HEK293 (cell line): Measurements from ENCODE around the gene TNFAIP2.

Source experiments
- GLI2 ChIP-seq: fragments of 450-650 bp; formaldehyde crosslinking; IDR thresholded peaks from 2 replicates; pipeline ENCODE4; 2017; ENCODE audit warnings: missing biosample characterization, missing genetic modification characterization, low read depth, borderline replicate concordance
- KLF16 ChIP-seq: fragments of 450-650 bp; formaldehyde crosslinking; IDR thresholded peaks from 2 replicates; pipeline ENCODE4 v1.5.1; 2017; ENCODE audit warnings: missing biosample characterization, missing genetic modification characterization
- KLF7 ChIP-seq: fragments of 450-650 bp; formaldehyde crosslinking; IDR thresholded peaks from 2 replicates; pipeline ENCODE4 v1.5.1; 2016; ENCODE audit warnings: missing biosample characterization, missing genetic modification characterization, borderline replicate concordance
- YY2 ChIP-seq: fragments of 450-650 bp; formaldehyde crosslinking; IDR thresholded peaks from 2 replicates; pipeline ENCODE4 v1.5.1; 2016; ENCODE audit warnings: missing biosample characterization, missing genetic modification characterization
- ZBTB11 ChIP-seq: fragments of 450-650 bp; formaldehyde crosslinking; conservative IDR thresholded peaks from 2 replicates; pipeline ENCODE4 v1.5.1; 2016; ENCODE audit warnings: low read depth, missing biosample characterization, missing genetic modification characterization
- ZBTB21 ChIP-seq: fragments of 450-650 bp; formaldehyde crosslinking; IDR thresholded peaks from 2 replicates; pipeline ENCODE4 v1.5.1; 2017; ENCODE audit warnings: missing biosample characterization, missing genetic modification characterization
- ZEB2 ChIP-seq: fragments of 450-650 bp; formaldehyde crosslinking; IDR thresholded peaks from 2 replicates; pipeline ENCODE4 v1.5.1; 2016; ENCODE audit warnings: missing biosample characterization, missing genetic modification characterization
- ZFHX2 ChIP-seq: fragments of 450-650 bp; formaldehyde crosslinking; conservative IDR thresholded peaks from 2 replicates; pipeline ENCODE4 v1.5.1; 2016; ENCODE audit warnings: missing biosample characterization, missing genetic modification characterization
- ZFP37 ChIP-seq: fragments of 450-650 bp; formaldehyde crosslinking; IDR thresholded peaks from 2 replicates; pipeline ENCODE4 v1.5.1; 2016; ENCODE audit warnings: missing biosample characterization, missing genetic modification characterization
- ZIC2 ChIP-seq: fragments of 450-650 bp; formaldehyde crosslinking; IDR thresholded peaks from 2 replicates; pipeline ENCODE4 v1.5.1; 2016; ENCODE audit warnings: missing biosample characterization, missing genetic modification characterization
- ZNF138 ChIP-seq: fragments of 450-650 bp; formaldehyde crosslinking; IDR thresholded peaks from 2 replicates; pipeline ENCODE4 v1.5.1; 2016; ENCODE audit warnings: missing biosample characterization, missing genetic modification characterization, borderline replicate concordance
- ZNF146 ChIP-seq: fragments of 450-650 bp; formaldehyde crosslinking; IDR thresholded peaks from 2 replicates; pipeline ENCODE4 v1.5.1; 2016; ENCODE audit warnings: missing biosample characterization, missing genetic modification characterization
- ZNF157 ChIP-seq: fragments of 450-650 bp; formaldehyde crosslinking; IDR thresholded peaks from 2 replicates; pipeline ENCODE4 v1.5.1; 2016; ENCODE audit warnings: missing biosample characterization, missing genetic modification characterization
- ZNF239 ChIP-seq: fragments of 450-650 bp; formaldehyde crosslinking; IDR thresholded peaks from 2 replicates; pipeline ENCODE4 v1.5.1; 2016; ENCODE audit warnings: missing biosample characterization, missing genetic modification characterization
- ZNF266 ChIP-seq: fragments of 450-650 bp; formaldehyde crosslinking; IDR thresholded peaks from 2 replicates; pipeline ENCODE4 v1.5.1; 2016; ENCODE audit warnings: missing biosample characterization, missing genetic modification characterization, low read depth
- ZNF274 ChIP-seq, 2 experiments: fragments of 200-500 bp in 1 of 2; fragments of 450-650 bp in 1 of 2; sonication (Bioruptor generic) in 1 of 2; formaldehyde crosslinking in 1 of 2; IDR thresholded peaks; 2 replicates each; pipeline versions ENCODE4 v1.5.1 to v1.6.1; 2014 to 2016; ENCODE audit warnings: borderline replicate concordance in 1 of 2, inconsistent platforms in 1 of 2, low read length in 1 of 2, missing biosample characterization in 1 of 2, missing genetic modification characterization in 1 of 2
- ZNF292 ChIP-seq: fragments of 450-650 bp; formaldehyde crosslinking; IDR thresholded peaks from 2 replicates; pipeline ENCODE4 v1.5.1; 2016; ENCODE audit warnings: low read depth, missing biosample characterization, missing genetic modification characterization, borderline replicate concordance
- ZNF350 ChIP-seq: fragments of 450-650 bp; formaldehyde crosslinking; IDR thresholded peaks from 2 replicates; pipeline ENCODE4 v1.5.0; 2017; ENCODE audit warnings: missing biosample characterization, mild to moderate bottlenecking, missing genetic modification characterization
- ZNF555 ChIP-seq: fragments of 450-650 bp; formaldehyde crosslinking; conservative IDR thresholded peaks from 2 replicates; pipeline ENCODE4 v1.5.1; 2017; ENCODE audit warnings: missing biosample characterization, mild to moderate bottlenecking, missing genetic modification characterization, inconsistent platforms
- ZNF560 ChIP-seq: fragments of 450-650 bp; formaldehyde crosslinking; IDR thresholded peaks from 2 replicates; pipeline ENCODE4 v1.5.1; 2017; ENCODE audit warnings: missing biosample characterization, missing genetic modification characterization, borderline replicate concordance
- ZNF561 ChIP-seq: fragments of 450-650 bp; IDR thresholded peaks from 2 replicates; pipeline ENCODE4 v1.5.1; 2018; ENCODE audit warnings: missing biosample characterization, missing genetic modification characterization, borderline replicate concordance
- ZNF610 ChIP-seq: fragments of 450-650 bp; formaldehyde crosslinking; IDR thresholded peaks from 2 replicates; pipeline ENCODE4 v1.5.1; 2016; ENCODE audit warnings: missing biosample characterization, missing genetic modification characterization, borderline replicate concordance
- ZNF621 ChIP-seq: fragments of 450-650 bp; formaldehyde crosslinking; IDR thresholded peaks from 2 replicates; pipeline ENCODE4 v1.5.1; 2017; ENCODE audit warnings: missing biosample characterization, missing genetic modification characterization
- ZNF623 ChIP-seq: fragments of 450-650 bp; formaldehyde crosslinking; IDR thresholded peaks from 2 replicates; pipeline ENCODE4 v1.5.1; 2016; ENCODE audit warnings: missing biosample characterization, missing genetic modification characterization
- ZNF624 ChIP-seq: fragments of 450-650 bp; formaldehyde crosslinking; IDR thresholded peaks from 2 replicates; pipeline ENCODE4 v1.5.1; 2017; ENCODE audit warnings: missing biosample characterization, missing genetic modification characterization
- ZNF639 ChIP-seq: fragments of 450-650 bp; formaldehyde crosslinking; IDR thresholded peaks from 2 replicates; pipeline ENCODE4 v1.5.1; 2016; ENCODE audit warnings: missing biosample characterization, missing genetic modification characterization
- ZNF658 ChIP-seq: fragments of 450-650 bp; formaldehyde crosslinking; IDR thresholded peaks from 2 replicates; pipeline ENCODE4; 2016; ENCODE audit warnings: missing biosample characterization, missing genetic modification characterization
- ZNF701 ChIP-seq: fragments of 450-650 bp; formaldehyde crosslinking; IDR thresholded peaks from 2 replicates; pipeline ENCODE4 v1.5.1; 2016; ENCODE audit warnings: missing biosample characterization, missing genetic modification characterization
- ZNF777 ChIP-seq: fragments of 450-650 bp; formaldehyde crosslinking; IDR thresholded peaks from 2 replicates; pipeline ENCODE4 v1.5.1; 2017; ENCODE audit warnings: missing biosample characterization, missing genetic modification characterization, borderline replicate concordance
- ZNF791 ChIP-seq: fragments of 450-650 bp; formaldehyde crosslinking; IDR thresholded peaks from 2 replicates; pipeline ENCODE4 v1.5.1; 2016; ENCODE audit warnings: missing biosample characterization, missing genetic modification characterization
- ZSCAN16 ChIP-seq: fragments of 450-650 bp; formaldehyde crosslinking; IDR thresholded peaks from 2 replicates; pipeline ENCODE4 v1.5.1; 2016; ENCODE audit warnings: missing biosample characterization, missing genetic modification characterization
- ZSCAN5A ChIP-seq: fragments of 450-650 bp; formaldehyde crosslinking; IDR thresholded peaks from 2 replicates; pipeline ENCODE4 v1.5.1; 2016; ENCODE audit warnings: missing biosample characterization, missing genetic modification characterization
- TF ChIP-seq, protein P1 (sequence below): fragments of 450-650 bp; IDR thresholded peaks from 2 replicates; pipeline ENCODE4 v1.5.1; 2018; ENCODE audit warnings: missing biosample characterization, missing genetic modification characterization

The TNFAIP2 gene

DNA sequence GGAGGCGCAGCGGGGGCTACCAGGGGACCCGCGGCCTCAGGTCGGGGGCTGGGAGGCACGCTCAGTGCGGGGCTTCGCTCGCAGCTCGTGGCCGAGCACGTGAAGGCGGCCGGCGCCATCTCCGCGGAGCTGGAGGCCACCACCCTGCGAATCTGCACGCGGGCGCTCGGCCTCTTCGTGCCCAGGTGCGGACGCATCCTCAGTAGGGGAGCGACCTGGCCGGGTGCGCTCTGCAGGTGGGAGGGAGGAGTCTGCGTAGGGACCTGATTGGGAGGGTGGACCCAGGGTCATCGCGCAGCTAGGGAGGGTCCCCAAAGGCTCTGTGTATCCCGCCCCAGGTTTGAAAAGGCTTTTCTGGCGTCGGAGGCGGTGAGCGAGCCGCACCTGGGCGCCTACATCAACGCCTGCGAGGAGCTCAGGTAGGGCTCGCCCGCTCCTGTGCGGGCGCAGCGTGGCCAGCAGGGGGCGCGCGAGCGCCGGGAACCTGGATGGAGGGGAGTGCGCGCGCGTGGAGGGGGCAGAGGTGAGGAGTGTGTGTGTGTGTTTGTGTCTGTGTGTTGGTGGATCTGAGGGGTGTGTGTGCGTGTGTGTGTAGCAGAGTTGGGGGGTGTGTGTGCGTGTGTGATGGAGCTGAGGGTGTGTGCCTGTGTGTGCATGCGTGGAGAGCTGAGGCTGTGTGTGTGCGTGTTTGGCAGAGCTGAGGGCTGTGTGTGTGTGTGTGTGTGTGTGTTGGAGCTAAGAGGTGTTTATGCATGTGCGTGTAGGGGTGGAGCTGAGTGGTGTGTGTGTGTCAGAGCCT is 18.4 kb upstream of the TNFAIP2 start (continued):
- TF ChIP-seq ZNF791 (tag by site-specific recombination) (peak; percentile 89), ZFHX2 (tag by site-specific recombination) (peak; percentile 98), ZNF274 (IDR thresholded peaks at IDR 0.05; ENCODE audit: low read length) (no peak), ZNF274 (tag by site-specific recombination; IDR thresholded peaks at IDR 0.05; ENCODE audit: borderline replicate concordance) (no peak), ZNF555 (no peak), ZNF701 (tag by site-specific recombination) (no peak), ZNF146 (tag by site-specific recombination) (peak; percentile 46), ZNF157 (tag by site-specific recombination) (peak; percentile 67), ZEB2 (tag by site-specific recombination) (peak; percentile 95), ZNF624 (peak; percentile 80; the same call in 1 of the 2 replicates), ZBTB21 (tag by site-specific recombination) (no peak), ZNF621 (tag by site-specific recombination) (no peak), ZFP37 (no peak), ZNF350 (tag by site-specific recombination) (no peak), ZSCAN16 (tag by site-specific recombination) (peak; percentile 26; the same call in 1 of the 2 replicates), ZBTB11 (tag by site-specific recombination) (no peak), ZIC2 (tag by site-specific recombination) (peak; percentile 50; the same call in 1 of the 2 replicates), KLF7 (tag by site-specific recombination) (peak; percentile 86), ZNF658 (0 out of 2 replicates have a peak, but pooled peaks have one; percentile 62), ZNF623 (tag by site-specific recombination) (no peak), GLI2 (tag by site-specific recombination) (no peak), ZNF777 (tag by site-specific recombination) (peak; percentile 90; the same call in 1 of the 2 replicates), YY2 (tag by site-specific recombination) (peak; percentile 86), ZNF266 (tag by site-specific recombination) (peak; percentile 92), ZNF561 (tag by site-specific recombination) (no peak), ZNF610 (tag by site-specific recombination) (peak; percentile 29; the same call in 1 of the 2 replicates), ZNF639 (tag by site-specific recombination) (peak; percentile 96), ZNF239 (tag by site-specific recombination) (peak; percentile 88; the same call in 1 of the 2 replicates), KLF16 (peak; percentile 74), ZSCAN5A (tag by site-specific recombination) (peak; percentile 69), ZNF292 (tag by site-specific recombination) (no peak), ZNF560 (tag by site-specific recombination) (no peak), ZNF138 (tag by site-specific recombination) (no peak)
- TF ChIP-seq, protein P1, sequence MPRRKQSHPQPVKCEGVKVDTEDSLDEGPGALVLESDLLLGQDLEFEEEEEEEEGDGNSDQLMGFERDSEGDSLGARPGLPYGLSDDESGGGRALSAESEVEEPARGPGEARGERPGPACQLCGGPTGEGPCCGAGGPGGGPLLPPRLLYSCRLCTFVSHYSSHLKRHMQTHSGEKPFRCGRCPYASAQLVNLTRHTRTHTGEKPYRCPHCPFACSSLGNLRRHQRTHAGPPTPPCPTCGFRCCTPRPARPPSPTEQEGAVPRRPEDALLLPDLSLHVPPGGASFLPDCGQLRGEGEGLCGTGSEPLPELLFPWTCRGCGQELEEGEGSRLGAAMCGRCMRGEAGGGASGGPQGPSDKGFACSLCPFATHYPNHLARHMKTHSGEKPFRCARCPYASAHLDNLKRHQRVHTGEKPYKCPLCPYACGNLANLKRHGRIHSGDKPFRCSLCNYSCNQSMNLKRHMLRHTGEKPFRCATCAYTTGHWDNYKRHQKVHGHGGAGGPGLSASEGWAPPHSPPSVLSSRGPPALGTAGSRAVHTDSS (tag by site-specific recombination) = no peak
